ENCODE data around the gene DPYD. TPM values are rescaled to one million over a fixed set of nuclear protein-coding genes. Genes with fewer than 3 reads are reported as not detected.

The DPYD gene
- total RNA-seq, 1 donor from 2014 or later, result 9.2 TPM

- no peaks in the 10 kb centered on the region for H3K36me3 ChIP-seq
- TF ChIP-seq CTCF (IDR thresholded peaks at IDR 0.05; ENCODE audit: borderline replicate concordance), result no peak
These were observed 836.3 kb downstream of the DPYD start for GRCh38 chr1:97084546-97084945.

GRCh38 chr1:97082160-97082848 is 838.5 kb downstream of the DPYD start:
- peaks cover 5% of the 10 kb centered on the region for H3K36me3 ChIP-seq
- no peak overlapping the region for H3K27ac ChIP-seq (replicated peaks)
- H3K9me3 ChIP-seq (replicated peaks), result no peaks in the 10 kb centered on the region
- intact Hi-C loops (cut with micrococcal nuclease), result no loop called here
- TF ChIP-seq CTCF (IDR thresholded peaks at IDR 0.05; ENCODE audit: borderline replicate concordance), result no peak
- H3K27me3 ChIP-seq (ENCODE audit: low read depth), result no peaks in the 10 kb centered on the region
- H3K4me1 ChIP-seq, result no peaks in the 10 kb centered on the region
- DNase-seq, result no peak
- no peak overlapping the region for H3K4me3 ChIP-seq

More at GRCh38 chr1:97084546-97084945, 836.3 kb downstream of the DPYD start:
- no peaks in the 10 kb centered on the region for H3K27me3 ChIP-seq (ENCODE audit: low read depth)
- no peak for DNase-seq
- H3K27ac ChIP-seq (replicated peaks), result no peak overlapping the region
- no peaks in the 10 kb centered on the region for H3K9me3 ChIP-seq (replicated peaks)
- H3K4me1 ChIP-seq, result no peaks in the 10 kb centered on the region
- no peak overlapping the region for H3K4me3 ChIP-seq
- intact Hi-C loops (cut with micrococcal nuclease), result no loop called here

- no peak overlapping the region for H3K4me3 ChIP-seq
These were observed 842.0 kb downstream of the DPYD start for GRCh38 chr1:97078872-97079271.

GRCh38 chr1:97077221-97077620 is 843.6 kb downstream of the DPYD start:
- H3K4me1 ChIP-seq, result no peaks in the 10 kb centered on the region
- H3K27me3 ChIP-seq (ENCODE audit: low read depth), result no peaks in the 10 kb centered on the region
- no peak for DNase-seq
- no peak overlapping the region for H3K27ac ChIP-seq (replicated peaks)
- H3K9me3 ChIP-seq (replicated peaks), result no peaks in the 10 kb centered on the region
- no peak for TF ChIP-seq CTCF (IDR thresholded peaks at IDR 0.05; ENCODE audit: borderline replicate concordance)
- peaks cover 24% of the 10 kb centered on the region for H3K36me3 ChIP-seq
- intact Hi-C loops (cut with micrococcal nuclease), result no loop called here
- no peak overlapping the region for H3K4me3 ChIP-seq

More at GRCh38 chr1:97078872-97079271, 842.0 kb downstream of the DPYD start:
- DNase-seq, result no peak
- no peaks in the 10 kb centered on the region for H3K9me3 ChIP-seq (replicated peaks)
- H3K27ac ChIP-seq (replicated peaks), result no peak overlapping the region
- TF ChIP-seq CTCF (IDR thresholded peaks at IDR 0.05; ENCODE audit: borderline replicate concordance), result no peak
- H3K36me3 ChIP-seq, result peaks cover 24% of the 10 kb centered on the region
- no peaks in the 10 kb centered on the region for H3K4me1 ChIP-seq
- intact Hi-C loops (cut with micrococcal nuclease), result no loop called here
- H3K27me3 ChIP-seq (ENCODE audit: low read depth), result no peaks in the 10 kb centered on the region

- Histone ChIP-seq H3K9me3 (replicated peaks) (no peaks in the 10 kb centered on the region), H3K27me3 (ENCODE audit: low read depth) (no peaks in the 10 kb centered on the region), H3K27ac (replicated peaks) (no peak overlapping the region), H3K36me3 (peaks cover 24% of the 10 kb centered on the region), H3K4me3 (no peak overlapping the region), H3K4me1 (no peaks in the 10 kb centered on the region)
- TF ChIP-seq CTCF (IDR thresholded peaks at IDR 0.05; ENCODE audit: borderline replicate concordance), result no peak
- intact Hi-C loops (cut with micrococcal nuclease), result no loop called here
- no peak for DNase-seq
These were observed 846.1 kb downstream of the DPYD start for GRCh38 chr1:97074771-97075170.
